ENCODE data around the gene ABCD4.
"Not testable (repeated sequence)": the region's sequence is repeated elsewhere in the genome, so short reads cannot be mapped to it uniquely, and the experiment has no call there.

The ABCD4 gene

GRCh38 chr14:74302634-74303569 lies at the start of gene ABCD4:
ABCD4 (minus strand) TSS chr14:74302934; CDS start chr14:74302912, 22 bp downstream.
- DNase-seq (ENCODE audit: low read depth in 2 of 2), result peak; percentile 78 to 81

DNA sequence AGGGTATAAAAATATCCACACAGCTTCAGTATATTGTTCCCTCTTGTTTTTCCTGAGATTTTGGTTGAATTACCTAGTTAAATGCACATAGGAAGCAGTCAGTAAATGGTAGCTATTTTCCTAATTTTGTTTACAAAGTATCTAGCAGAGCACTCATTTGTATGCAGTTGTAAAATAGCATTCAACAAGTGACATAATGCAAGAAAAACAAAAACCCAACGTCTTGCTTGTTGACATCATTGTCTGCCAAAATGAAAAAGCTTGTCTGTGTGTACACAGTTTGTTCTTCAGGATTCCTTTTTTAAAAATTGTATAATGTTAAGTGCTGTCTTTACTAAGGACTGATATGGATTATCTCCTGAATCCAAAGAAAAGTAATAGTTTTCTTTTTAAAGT lies 48.2 kb upstream of the ABCD4 start:
- no peak for DNase-seq (ENCODE audit: low read depth in 2 of 2)

DNA sequence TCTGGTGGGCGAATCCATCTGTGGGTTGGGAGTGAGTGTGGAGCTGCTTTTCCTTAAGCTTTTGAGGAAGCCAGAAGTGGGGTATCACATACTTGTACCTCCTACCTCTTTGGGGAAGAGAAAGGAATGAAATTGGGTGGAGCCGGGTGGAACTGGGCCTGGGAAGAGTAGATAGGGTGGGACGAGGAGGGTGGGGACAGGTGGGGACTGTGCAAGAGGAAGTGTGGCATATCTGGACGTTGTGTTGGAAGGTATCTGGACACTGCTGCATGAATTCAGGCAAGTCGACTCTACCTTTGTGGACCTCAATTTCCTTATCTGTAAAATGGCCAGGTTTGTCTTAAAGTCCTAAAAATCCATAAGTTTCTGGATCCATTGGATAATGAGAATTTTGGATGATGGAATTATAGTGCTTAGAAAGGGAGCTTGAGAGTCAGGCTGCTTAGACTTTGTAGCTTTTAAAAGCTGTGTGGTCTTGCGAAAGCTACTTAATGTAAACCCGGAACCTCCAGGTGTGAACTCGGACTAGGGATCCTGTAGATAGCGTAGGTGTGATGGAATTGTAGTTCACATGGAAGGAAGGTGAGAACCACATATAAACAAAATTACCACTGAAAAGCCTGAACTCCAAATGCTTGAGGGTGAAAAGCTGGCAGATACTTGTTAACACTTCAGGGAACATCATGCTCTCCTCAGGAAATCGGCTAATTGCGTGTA lies 47.6 kb upstream of the ABCD4 start:
- no peak for DNase-seq (ENCODE audit: low read depth in 2 of 2)

DNA sequence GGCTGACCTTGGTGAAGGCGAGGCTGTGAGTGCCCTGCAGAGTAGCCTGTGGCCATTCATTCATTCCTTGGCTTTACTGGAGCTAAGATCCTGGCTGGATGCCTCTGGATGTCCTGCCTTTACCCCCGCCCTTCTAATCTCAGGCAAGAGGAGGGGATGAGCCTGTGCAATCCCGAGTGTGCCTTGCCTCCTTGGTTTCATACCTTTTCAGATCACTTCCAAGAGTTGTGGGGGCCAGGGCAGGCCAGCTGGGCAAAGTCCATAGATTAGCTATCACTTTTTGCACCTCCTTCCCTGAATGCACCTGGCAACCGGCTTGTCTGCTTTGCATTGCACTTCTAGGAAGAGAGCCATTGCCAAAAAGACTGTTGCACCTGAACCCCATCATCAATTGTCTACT lies 47.0 kb upstream of the ABCD4 start:
- no peak for DNase-seq (ENCODE audit: low read depth in 2 of 2)

DNA sequence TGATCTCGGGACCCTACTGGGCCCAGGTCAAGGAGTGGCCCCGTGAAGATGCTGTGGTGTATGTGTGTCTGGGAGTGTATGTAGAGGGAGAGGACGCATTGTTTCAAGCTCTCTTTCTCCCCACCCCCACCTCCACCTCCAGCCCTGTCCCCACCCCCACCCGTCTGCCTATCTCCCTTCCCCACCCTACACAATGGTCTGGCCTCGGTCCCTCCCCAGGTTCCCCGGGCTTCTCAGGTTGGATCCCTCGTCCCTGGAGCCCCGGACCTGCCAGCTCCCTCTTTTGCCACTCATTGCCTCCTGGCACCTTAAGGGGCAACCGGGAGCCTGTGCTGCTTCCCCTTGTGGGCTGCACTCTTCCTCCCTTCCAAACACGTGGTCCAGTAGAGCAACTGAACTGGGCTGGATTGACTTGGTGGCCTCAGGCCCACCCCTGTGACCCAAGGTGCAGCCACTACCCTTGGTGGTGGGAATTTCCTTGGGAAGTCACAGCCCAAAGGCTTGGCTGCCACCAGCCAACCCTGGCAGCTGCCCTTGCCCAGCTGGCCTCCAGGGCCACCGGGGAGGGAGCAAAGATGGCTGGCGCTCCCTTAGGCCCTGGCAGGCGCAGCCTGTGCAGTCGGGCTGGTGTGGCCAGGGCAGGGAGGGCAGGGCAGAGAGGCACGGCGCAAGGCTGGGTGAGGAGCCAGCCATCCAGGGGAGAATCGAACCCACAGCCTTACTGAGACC lies 46.2 kb upstream of the ABCD4 start:
- DNase-seq (ENCODE audit: low read depth in 2 of 2), result no peak

DNA sequence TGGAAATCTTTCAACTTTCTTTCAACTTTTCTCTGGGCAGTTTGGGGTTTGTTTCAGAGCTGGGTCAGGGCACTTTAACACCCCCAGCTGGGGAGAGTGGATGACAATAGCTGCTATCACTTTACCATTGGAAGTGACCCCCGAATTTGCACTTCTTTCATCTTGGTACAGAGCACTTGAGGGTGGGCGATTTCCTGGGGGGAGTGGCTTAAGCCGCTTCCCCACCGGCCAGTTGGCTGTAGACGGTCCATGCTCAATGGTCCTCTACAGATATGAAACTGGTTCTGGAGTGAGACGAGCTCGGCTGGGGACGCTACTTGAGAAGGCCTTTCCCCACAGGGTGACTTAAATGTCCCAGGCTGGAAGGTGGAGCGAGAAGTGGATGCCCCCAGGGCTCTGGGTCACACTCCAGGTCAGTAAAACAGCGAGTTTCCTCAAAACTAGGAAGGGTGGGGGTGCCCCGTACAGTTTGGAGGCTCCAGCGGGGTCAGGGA lies 45.6 kb upstream of the ABCD4 start, which contains the start of gene VRTN:
TSS of gene VRTN (plus strand) at position 231 of the 494 bp plus-strand sequence. CDS start 8,313 bp downstream, outside the sequence.
- DNase-seq (ENCODE audit: low read depth in 2 of 2), result no peak

- DNase-seq (ENCODE audit: low read depth in 2 of 2), result no peak
These were observed 45.0 kb upstream of the ABCD4 start for GRCh38 chr14:74347795-74348100.

- DNase-seq (ENCODE audit: low read depth in 2 of 2), result no peak
These were observed 44.5 kb upstream of the ABCD4 start for GRCh38 chr14:74347097-74347794.

- DNase-seq (ENCODE audit: low read depth in 2 of 2), result no peak
These were observed 43.6 kb upstream of the ABCD4 start for GRCh38 chr14:74346341-74346740.

GRCh38 chr14:74333909-74334308 lies 31.2 kb upstream of the ABCD4 start:
- no peak for DNase-seq (ENCODE audit: low read depth in 2 of 2)

DNA sequence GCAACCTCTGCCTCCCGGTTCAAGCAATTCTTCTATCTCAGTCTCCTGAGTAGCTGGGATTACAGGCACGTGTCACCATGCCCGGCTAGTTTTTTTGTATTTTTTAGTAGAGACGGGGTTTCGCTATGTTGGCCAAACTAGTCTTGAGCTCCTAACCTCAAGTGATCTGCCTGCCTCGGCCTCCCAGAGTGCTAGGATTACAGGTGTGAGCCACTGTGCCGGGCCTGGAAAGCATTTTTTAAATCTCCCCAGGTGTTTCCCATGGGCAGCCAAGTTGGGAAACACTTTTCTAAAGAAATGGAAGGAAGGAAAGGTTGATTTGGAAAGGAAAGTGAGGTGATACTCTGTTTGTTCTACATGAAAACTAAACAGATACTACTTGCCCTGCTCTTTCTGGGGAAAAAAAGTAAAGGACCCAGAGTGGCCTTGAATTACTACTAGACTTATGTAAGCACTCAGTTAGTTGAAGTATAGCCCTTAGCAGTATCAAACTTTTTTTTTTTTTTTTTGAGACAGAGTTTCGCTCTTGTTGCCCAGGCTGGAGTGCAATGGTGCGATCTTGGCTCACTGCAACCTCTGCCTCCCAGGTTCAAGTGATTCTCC lies 27.3 kb upstream of the ABCD4 start:
- DNase-seq (ENCODE audit: low read depth in 2 of 2), result not testable (repeated sequence)

- no peak for DNase-seq (ENCODE audit: low read depth in 2 of 2)
These were observed 23.8 kb upstream of the ABCD4 start for GRCh38 chr14:74326369-74327152.

DNA sequence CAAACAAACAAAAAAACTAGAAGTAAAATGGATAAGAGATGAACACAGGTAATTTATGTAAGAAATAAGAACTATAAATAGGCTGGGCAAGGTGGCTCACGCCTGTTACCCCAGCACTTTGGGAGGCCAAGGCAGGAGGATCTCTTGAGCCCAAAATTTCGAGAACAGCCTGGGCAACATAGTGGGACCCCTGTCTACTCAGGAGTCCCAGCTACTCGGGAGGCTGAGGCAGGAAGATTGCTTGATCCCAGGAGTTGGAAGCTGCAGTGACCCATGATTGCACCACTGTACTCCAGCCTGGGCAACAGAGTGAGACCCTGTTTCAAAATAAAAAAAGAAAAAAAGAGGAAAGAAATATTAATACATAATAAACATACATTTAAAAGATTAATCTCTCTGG lies 22.7 kb upstream of the ABCD4 start:
- DNase-seq (ENCODE audit: low read depth in 2 of 2), result no peak

GRCh38 chr14:74324931-74325361 lies 22.2 kb upstream of the ABCD4 start:
- no peak for DNase-seq (ENCODE audit: low read depth in 2 of 2)

GRCh38 chr14:74314576-74314975 lies 11.8 kb upstream of the ABCD4 start:
- no peak for DNase-seq (ENCODE audit: low read depth in 2 of 2)

- DNase-seq (ENCODE audit: low read depth in 2 of 2), result no peak
These were observed 10.9 kb upstream of the ABCD4 start for GRCh38 chr14:74313601-74314000.

DNA sequence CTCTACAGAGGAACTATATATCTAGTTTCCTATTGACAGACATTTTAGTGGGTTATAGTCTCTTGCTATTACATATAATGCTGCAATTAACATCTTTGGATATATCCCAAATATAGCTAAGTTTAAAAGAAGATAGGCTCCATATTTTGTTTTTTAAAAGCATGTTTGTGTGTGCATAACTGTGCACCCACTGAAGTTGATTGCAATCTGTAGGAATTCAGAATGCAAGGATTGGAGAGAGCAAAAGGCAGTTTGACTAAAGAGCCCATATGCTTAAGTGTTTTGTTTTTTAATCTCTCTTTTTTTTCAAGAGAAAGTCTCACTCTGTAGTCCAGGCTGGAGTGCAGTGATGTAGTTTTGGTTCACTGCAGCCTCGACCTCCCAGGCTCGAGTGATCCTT lies 9.4 kb upstream of the ABCD4 start:
- DNase-seq (ENCODE audit: low read depth in 2 of 2), result no peak

DNA sequence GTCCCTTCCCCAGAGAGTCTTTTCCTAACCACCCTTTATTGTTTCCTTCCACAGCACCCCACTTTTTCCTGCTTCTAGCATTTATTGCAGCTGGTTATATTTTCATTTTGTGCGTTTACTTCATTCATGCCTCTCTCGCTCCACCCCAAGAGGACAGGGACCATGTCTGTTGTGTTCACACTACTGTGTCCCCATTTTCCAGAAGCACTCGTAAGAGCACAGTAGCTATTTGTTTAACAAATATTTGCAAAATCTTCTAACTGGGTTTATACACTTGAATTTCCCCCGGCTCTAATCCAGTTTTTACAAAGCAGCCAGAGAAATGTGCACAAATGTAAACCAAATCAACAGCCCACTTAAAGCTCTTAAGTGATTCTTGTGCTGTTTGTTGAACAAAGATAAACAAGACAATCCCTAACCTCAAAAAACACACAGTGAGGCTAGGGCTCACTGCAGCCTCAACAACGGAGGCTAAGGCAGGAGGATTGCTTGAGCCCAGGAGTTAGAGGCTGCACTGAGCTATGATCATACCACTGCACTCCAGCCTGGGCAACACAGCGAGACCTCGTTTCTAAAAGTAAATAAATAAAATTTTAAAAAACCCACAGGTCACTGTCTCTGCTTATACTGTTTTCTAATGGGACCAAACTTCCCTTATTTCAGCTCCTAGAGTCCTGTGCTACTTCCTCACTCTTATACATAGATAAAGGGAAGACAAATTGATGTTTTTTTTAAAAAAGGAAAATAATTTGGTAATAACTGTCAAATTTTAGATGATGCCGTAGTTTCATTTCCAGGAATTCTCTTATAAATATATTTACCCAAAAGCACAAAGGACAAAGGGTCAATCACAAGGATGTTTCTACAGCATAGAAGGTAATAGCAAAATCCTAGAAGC lies 6.6 kb upstream of the ABCD4 start:
- no peak for DNase-seq (ENCODE audit: low read depth in 2 of 2)

GRCh38 chr14:74308695-74309094 lies 6.0 kb upstream of the ABCD4 start:
- DNase-seq (ENCODE audit: low read depth in 2 of 2), result no peak
